Prostate gland (tissue), 2 donors: Measurements from ENCODE around the gene LPP. TPM values are rescaled to one million over a fixed set of nuclear protein-coding genes. Genes with fewer than 3 reads are reported as not detected.

ENCODE experiments used
- DNase-seq: peaks from one replicate; pipeline ENCODE4 v3.0.0-alpha.2; 2019; ENCODE audit warnings: low spot score
- H3K27ac ChIP-seq, 2 donors: fragments of 200-600 bp; sonication (generic); 2 replicates each; pipeline ENCODE4 v1.5.1; 2017 to 2019
- H3K27me3 ChIP-seq: fragments of 200-600 bp; sonication (generic); replicated peaks from 2 replicates; pipeline ENCODE4 v1.5.1; 2019; ENCODE audit not compliant: insufficient read depth
- H3K36me3 ChIP-seq, 2 donors: fragments of 200-600 bp; sonication (generic); 1 replicate in 1 of 2; 2 replicates in 1 of 2; pipeline versions ENCODE4 v1.5.1 to v1.8.1; 2017 to 2019
- H3K4me1 ChIP-seq: fragments of 200-600 bp; sonication (generic); replicated peaks from 2 replicates; pipeline ENCODE4 v1.5.1; 2019
- H3K4me3 ChIP-seq, 2 donors: fragments of 200-600 bp; sonication (generic); 2 replicates each; pipeline ENCODE4 v1.5.1; 2017 to 2019
- H3K9me3 ChIP-seq: fragments of 200-600 bp; sonication (generic); 2 replicates; pipeline ENCODE4 v1.5.1; 2017
- CTCF ChIP-seq, 4 experiments: fragments of 200-600 bp in 2 of 4; fragments of 450-650 bp in 2 of 4; sonication (generic) in 2 of 4; IDR thresholded peaks; 1 replicate in 3 of 4; 2 replicates in 1 of 4; pipeline ENCODE4 v1.5.1; 2016 to 2019; ENCODE audit warnings: antibody characterized with exemption in 4 of 4, mild to moderate bottlenecking in 2 of 4, moderate library complexity in 2 of 4
- POLR2A ChIP-seq: fragments of 450-650 bp; IDR thresholded peaks from one replicate; pipeline ENCODE4 v1.6.1; 2016; ENCODE audit warnings: antibody characterized with exemption, mild to moderate bottlenecking
- POLR2AphosphoS5 ChIP-seq: sonication (generic); formaldehyde crosslinking; IDR thresholded peaks from one replicate; pipeline ENCODE4 v1.6.1; 2017; ENCODE audit warnings: antibody characterized with exemption
- WGBS: methylation state at CpG from one replicate; pipeline ENCODE4 v1.1.5; 2018; 5-methylcytosine and 5-hydroxymethylcytosine counted together
- intact Hi-C: fragments of 100-400 bp; cut with DNase I; formaldehyde crosslinking; loops from one replicate; pipeline ENCODE4 v1.14.2; 2022
- total RNA-seq, 2 donors: library from RNA; depleted of rRNA; stranded (reverse); fragments of >200 nt; gene quantifications; one replicate each; pipeline ENCODE4 v1.1.0, GENCODE V29; 2016

The LPP gene
- total RNA-seq, result 100 to 1,000 TPM; 219 to 248 TPM

GRCh38 chr3:188154014-188154808 lies at the start of gene LPP:
TSS of gene LPP (plus strand) at chr3:188154157. CDS start at chr3:188406121, 251,964 bp downstream.
- H3K36me3 ChIP-seq, result no peaks in the 10 kb centered on the region
- peaks cover 11% of the 10 kb centered on the region for H3K4me1 ChIP-seq
- DNase-seq, result peak; percentile 73
- WGBS, result under 1% methylated on average over 46 of the region's 66 CpGs
- peak; percentile 40 for TF ChIP-seq POLR2AphosphoS5
- TF ChIP-seq POLR2A, result peak; percentile 14
- peak in 1 of 4 experiments; percentile 10 for TF ChIP-seq CTCF (IDR thresholded peaks at IDR 0.05)
- H3K27ac ChIP-seq, result peak within 1 kb of the TSS; percentile 91 to 93
- no peaks in the 10 kb centered on the region for H3K27me3 ChIP-seq
- peak within 1 kb of the TSS; percentile 59 to 81 for H3K4me3 ChIP-seq
- no peaks in the 10 kb centered on the region for H3K9me3 ChIP-seq
- intact Hi-C loops, result loop anchor here (2.0 to 5.0 kb wide), 3 partner anchors 111 to 793 kb away; partner anchors contain the start of gene BCL6

- no peak for DNase-seq
- H3K4me3 ChIP-seq, result no peak overlapping the region
- H3K27ac ChIP-seq, result no peak overlapping the region
- WGBS, result 75% methylated on average over 1 of the region's 1 CpG
- TF ChIP-seq POLR2AphosphoS5 (no peak), POLR2A (no peak), CTCF (IDR thresholded peaks at IDR 0.05) (no peak)
- intact Hi-C loops, result no loop called here
- H3K36me3 ChIP-seq, result no peaks in the 10 kb centered on the region
- H3K9me3 ChIP-seq, result no peaks in the 10 kb centered on the region
- H3K4me1 ChIP-seq, result no peaks in the 10 kb centered on the region
- H3K27me3 ChIP-seq, result no peaks in the 10 kb centered on the region
Observed at GRCh38 chr3:188106006-188106405, 48.0 kb upstream of the LPP start.

GRCh38 chr3:188106454-188106853 lies 47.5 kb upstream of the LPP start:
- 83% methylated on average over 5 of the region's 5 CpGs for WGBS
- Histone ChIP-seq H3K27ac (no peak overlapping the region), H3K4me3 (no peak overlapping the region), H3K9me3 (no peaks in the 10 kb centered on the region), H3K36me3 (no peaks in the 10 kb centered on the region), H3K4me1 (no peaks in the 10 kb centered on the region), H3K27me3 (no peaks in the 10 kb centered on the region)
- no peak for DNase-seq
- TF ChIP-seq POLR2AphosphoS5 (no peak), CTCF (IDR thresholded peaks at IDR 0.05) (no peak), POLR2A (no peak)
- intact Hi-C loops, result no loop called here

GRCh38 chr3:188106887-188107830 lies 46.8 kb upstream of the LPP start:
- DNase-seq, result no peak
- Histone ChIP-seq H3K27me3 (no peaks in the 10 kb centered on the region), H3K4me1 (no peaks in the 10 kb centered on the region), H3K9me3 (no peaks in the 10 kb centered on the region), H3K36me3 (no peaks in the 10 kb centered on the region), H3K4me3 (no peak overlapping the region), H3K27ac (no peak overlapping the region)
- intact Hi-C loops, result no loop called here
- TF ChIP-seq POLR2AphosphoS5 (no peak), POLR2A (no peak)
- 74% methylated on average over 15 of the region's 15 CpGs for WGBS
